IMR-90 (cell line): ENCODE results near the gene CNTN4. TPM values are rescaled to one million over a fixed set of nuclear protein-coding genes. Genes with fewer than 3 reads are reported as not detected.

Experiments used
- ATAC-seq: fragments of 200-7000 bp; cut with Tn5 transposase; 2 replicates; pipeline ENCODE4 v1.9.1; 2020; ENCODE audit warnings: low read depth, mild to moderate bottlenecking, moderate library complexity
- BruUV-seq: library from RNA; stranded (reverse); fragments of 400-500 nt; replicated peaks from 2 replicates; lab custom pipeline; 2021; lab: Mats Ljungman, UMichigan
- CTCF ChIA-PET: fragments of 300-600 bp; formaldehyde crosslinking; extraction: SDS; loops from one replicate; lab custom pipeline; 2021; ENCODE audit warnings: antibody characterized with exemption; lab: Yijun Ruan, JAX
- POLR2A ChIA-PET: fragments of 300-600 bp; sonication (Branson Sonifier 250); formaldehyde crosslinking; loops from one replicate; lab custom pipeline; 2022; ENCODE audit warnings: antibody characterized with exemption; ENCODE audit not compliant: unreplicated experiment; lab: Charles Lee
- DNase-seq: peaks from one replicate; pipeline ENCODE4 v3.0.0; 2013
- H2AFZ ChIP-seq: replicated peaks from 2 replicates; pipeline ENCODE3; 2013; ENCODE audit warnings: low read length, mild to moderate bottlenecking; ENCODE audit not compliant: poor library complexity
- H2AK5ac ChIP-seq: 2 replicates; pipeline ENCODE4 v1.6.1; 2013; ENCODE audit warnings: low read depth, low read length, inconsistent platforms
- H2AK9ac ChIP-seq: replicated peaks from 2 replicates; pipeline ENCODE3; 2013; ENCODE audit warnings: mild to moderate bottlenecking, low read depth, low read length, moderate library complexity; ENCODE audit not compliant: poor library complexity
- H2BK120ac ChIP-seq: 2 replicates; pipeline ENCODE4 v1.6.1; 2013; ENCODE audit warnings: low read depth, low read length, inconsistent platforms
- H2BK15ac ChIP-seq: 3 replicates; pipeline ENCODE4 v1.6.1; 2013; ENCODE audit warnings: low read depth, low read length, inconsistent platforms
- H2BK20ac ChIP-seq: 2 replicates; pipeline ENCODE4 v1.6.1; 2013; ENCODE audit warnings: low read depth, mild to moderate bottlenecking, inconsistent platforms, low read length, moderate library complexity
- H2BK5ac ChIP-seq: 2 replicates; pipeline ENCODE4 v1.6.1; 2013; ENCODE audit warnings: mild to moderate bottlenecking, low read depth, low read length, inconsistent platforms; ENCODE audit not compliant: poor library complexity, severe bottlenecking
- H3K14ac ChIP-seq: replicated peaks from 2 replicates; pipeline ENCODE4 v1.6.1; 2013; ENCODE audit warnings: low read depth, low read length, inconsistent platforms
- H3K18ac ChIP-seq: 2 replicates; pipeline ENCODE4 v1.6.1; 2013; ENCODE audit warnings: low read depth, low read length, control low read depth
- H3K23ac ChIP-seq: 2 replicates; pipeline ENCODE4 v1.6.1; 2013; ENCODE audit warnings: low read depth, low read length, inconsistent platforms
- H3K27ac ChIP-seq: 2 replicates; pipeline ENCODE4 v1.5.1; 2013; ENCODE audit warnings: mild to moderate bottlenecking, control low read depth, low read length; ENCODE audit not compliant: insufficient read depth
- H3K27me3 ChIP-seq: 2 replicates; pipeline ENCODE4 v1.6.1; 2013; ENCODE audit warnings: low read length; ENCODE audit not compliant: control insufficient read depth, insufficient read depth
- H3K36me3 ChIP-seq: 2 replicates; pipeline ENCODE4 v1.6.1; 2013; ENCODE audit warnings: low read length, mixed read lengths; ENCODE audit not compliant: control insufficient read depth, insufficient read depth
- H3K4ac ChIP-seq: 2 replicates; pipeline ENCODE4 v1.6.1; 2013; ENCODE audit warnings: low read depth, low read length, inconsistent platforms
- H3K4me1 ChIP-seq: 2 replicates; pipeline ENCODE4 v1.6.1; 2013; ENCODE audit warnings: low read length, mixed read lengths; ENCODE audit not compliant: control insufficient read depth, insufficient read depth
- H3K4me2 ChIP-seq: 2 replicates; pipeline ENCODE4 v1.6.1; 2013; ENCODE audit warnings: low read depth, mild to moderate bottlenecking, control low read depth, low read length, moderate library complexity
- H3K4me3 ChIP-seq: 2 replicates; pipeline ENCODE4 v1.5.1; 2013; ENCODE audit warnings: low read depth, mild to moderate bottlenecking, control low read depth, low read length, moderate library complexity; ENCODE audit not compliant: insufficient read depth
- H3K56ac ChIP-seq: 2 replicates; pipeline ENCODE4 v1.6.1; 2013; ENCODE audit warnings: low read length, inconsistent platforms; ENCODE audit not compliant: insufficient read depth; ENCODE audit errors: extremely low read depth
- H3K79me1 ChIP-seq, 2 experiments: 2 replicates each; pipeline ENCODE4 v1.6.1; 2013; ENCODE audit warnings: low read length in 2 of 2, inconsistent platforms in 1 of 2, low read depth in 1 of 2
- H3K9ac ChIP-seq: 2 replicates; pipeline ENCODE4 v1.6.1; 2013; ENCODE audit warnings: low read depth, low read length, control low read depth
- H3K9me1 ChIP-seq: 2 replicates; pipeline ENCODE4 v1.6.1; 2013; ENCODE audit warnings: low read length, inconsistent platforms; ENCODE audit not compliant: insufficient read depth
- H3K9me3 ChIP-seq: 2 replicates; pipeline ENCODE4 v1.6.1; 2013; ENCODE audit warnings: low read length; ENCODE audit not compliant: control insufficient read depth, insufficient read depth
- H4K20me1 ChIP-seq: 2 replicates; pipeline ENCODE4 v1.6.1; 2013; ENCODE audit warnings: low read length, inconsistent platforms; ENCODE audit not compliant: insufficient read depth
- H4K5ac ChIP-seq: 2 replicates; pipeline ENCODE4 v1.6.1; 2013; ENCODE audit warnings: mild to moderate bottlenecking, low read depth, low read length, control low read depth
- H4K8ac ChIP-seq, 2 experiments: 2 replicates each; pipeline ENCODE4 v1.6.1; 2013; ENCODE audit warnings: low read depth in 2 of 2, low read length in 2 of 2, control low read depth in 1 of 2, inconsistent platforms in 1 of 2
- H4K91ac ChIP-seq: 2 replicates; pipeline ENCODE4 v1.6.1; 2013; ENCODE audit warnings: low read depth, low read length, inconsistent platforms; ENCODE audit not compliant: insufficient read depth
- BHLHE40 ChIP-seq: fragments of 150-350 bp; IDR thresholded peaks from 2 replicates; pipeline ENCODE4 v1.6.1; 2016; ENCODE audit warnings: mild to moderate bottlenecking, low read depth, low read length
- CEBPB ChIP-seq: IDR thresholded peaks from 2 replicates; pipeline ENCODE4 v1.6.1; 2012; ENCODE audit warnings: low read depth, low read length, improper control_type of control experiment
- NFE2L2 ChIP-seq: fragments of 150-350 bp; IDR thresholded peaks from 2 replicates; pipeline ENCODE4 v1.6.1; 2016; ENCODE audit warnings: low read depth, mild to moderate bottlenecking, low read length
- POLR2A ChIP-seq: IDR thresholded peaks from 2 replicates; pipeline ENCODE4 v1.6.1; 2012; ENCODE audit warnings: mild to moderate bottlenecking, low read depth, low read length
- RFX5 ChIP-seq: IDR thresholded peaks from 2 replicates; pipeline ENCODE4 v1.8.0; 2012; ENCODE audit warnings: low read depth, mild to moderate bottlenecking, low read length, moderate library complexity
- SMC3 ChIP-seq: fragments of 150-350 bp; IDR thresholded peaks from 2 replicates; pipeline ENCODE4 v1.6.1; 2016; ENCODE audit warnings: low read depth, mild to moderate bottlenecking, antibody characterized with exemption, low read length, moderate library complexity
- dilution Hi-C: fragments of 300-500 bp; cut with HindIII; formaldehyde crosslinking; loops from one replicate; pipeline ENCODE4 v1.14.3; 2018; ENCODE audit warnings: low sequenced_read_pairs; ENCODE audit not compliant: unreplicated experiment
- in situ Hi-C: fragments of 300-500 bp; cut with MboI; formaldehyde crosslinking; loops from 3 replicates; pipeline ENCODE4 v1.14.3; 2019; ENCODE audit warnings: low sequenced_read_pairs, inconsistent platforms, mixed read lengths
- intact Hi-C: fragments of 100-400 bp; cut with micrococcal nuclease; formaldehyde crosslinking; loops from 2 replicates; pipeline ENCODE4 v1.10.0; 2022
- polyA plus RNA-seq, 3 experiments: library from polyadenylated mRNA; depleted of rRNA; stranded (reverse); fragments of >200 nt; gene quantifications; 2 replicates each; pipeline ENCODE4 v1.2.3, GENCODE V29; 2012; ENCODE audit warnings: low replicate concordance in 1 of 3
- total RNA-seq: library from RNA; depleted of rRNA; stranded (reverse); fragments of >200 nt; gene quantifications from 2 replicates; pipeline ENCODE4 v1.2.3, GENCODE V29; 2012

Gene CNTN4
- total and polyA plus RNA-seq, 2 of the 4 experiments (the other 2 are of a cell fraction), result under 0.01 TPM; not detected in 1

- Histone ChIP-seq H4K5ac (no peak overlapping the region), H2BK15ac (no peak overlapping the region), H4K20me1 (no peaks in the 10 kb centered on the region), H3K27me3 (no peaks in the 10 kb centered on the region), H3K9ac (no peak overlapping the region), H3K14ac (no peak overlapping the region), H2BK20ac (no peak overlapping the region), H4K8ac (no peak overlapping the region), H3K27ac (no peak overlapping the region), H2BK5ac (no peak overlapping the region), H3K4me2 (no peak overlapping the region), H3K56ac (no peak overlapping the region), H3K18ac (no peak overlapping the region), H3K79me1 (no peaks in the 10 kb centered on the region), H3K23ac (no peak overlapping the region), H3K9me1 (no peaks in the 10 kb centered on the region), H2AFZ (no peak overlapping the region), H3K4ac (no peak overlapping the region), H2AK5ac (no peak overlapping the region), H4K91ac (no peak overlapping the region), H3K9me3 (peaks cover 7% of the 10 kb centered on the region), H3K4me3 (no peak overlapping the region), H2AK9ac (no peak overlapping the region), H3K4me1 (no peaks in the 10 kb centered on the region), H2BK120ac (no peak overlapping the region), H3K36me3 (no peaks in the 10 kb centered on the region)
- dilution Hi-C loops, result no loop called here
- no peak for ATAC-seq
- POLR2A ChIA-PET, result no interaction called here
- no TSS peak for BruUV-seq
- DNase-seq, result no peak
- TF ChIP-seq CEBPB (no peak), NFE2L2 (no peak), POLR2A (no peak), RFX5 (no peak), SMC3 (no peak), BHLHE40 (no peak)
- intact Hi-C loops, result no loop called here
- in situ Hi-C loops, result no loop called here
- CTCF ChIA-PET, result no interaction called here
These were observed 750.4 kb downstream of the CNTN4 start for GRCh38 chr3:2849092-2849491.
